Right atrium auricular region (tissue), 2 donors: Measurements from ENCODE around the gene SLC34A3. TPM values are rescaled to one million over a fixed set of nuclear protein-coding genes. Genes with fewer than 3 reads are reported as not detected.

Experiments
- DNase-seq: peaks from one replicate; pipeline ENCODE4 v3.0.0-alpha.2; 2019; ENCODE audit warnings: low spot score
- H3K27ac ChIP-seq, 2 donors: fragments of 200-600 bp; sonication (generic); 1 replicate in 1 of 2; 2 replicates in 1 of 2; pipeline ENCODE4 v1.5.1; 2016 to 2019
- H3K27me3 ChIP-seq, 2 donors: fragments of 200-600 bp; sonication (generic); one replicate each; pipeline versions ENCODE4 v1.5.1 to v1.6.0; 2017 to 2019
- H3K36me3 ChIP-seq: fragments of 200-600 bp; sonication (generic); one replicate; pipeline ENCODE4 v1.5.1; 2016
- H3K4me1 ChIP-seq, 2 donors: fragments of 200-600 bp; sonication (generic); one replicate each; pipeline versions ENCODE4 v1.5.1 to v1.6.0; 2017 to 2019
- H3K4me3 ChIP-seq, 2 donors: fragments of 200-600 bp; sonication (generic); 1 replicate in 1 of 2; 2 replicates in 1 of 2; pipeline ENCODE4 v1.5.1; 2017 to 2019; ENCODE audit warnings: mild to moderate bottlenecking in 1 of 2, moderate library complexity in 1 of 2
- H3K9me3 ChIP-seq, 2 donors: fragments of 200-600 bp; sonication (generic); one replicate each; pipeline ENCODE4 v1.5.1; 2019
- total RNA-seq, 2 donors: library from RNA; depleted of rRNA; stranded (reverse); fragments of >200 nt; gene quantifications; one replicate each; pipeline ENCODE4 v1.1.0, GENCODE V29; 2016
- TF ChIP-seq, protein P1 (sequence below), 2 donors: fragments of 200-600 bp; sonication (generic); IDR thresholded peaks; one replicate each; pipeline ENCODE4 v1.5.1; 2019; ENCODE audit warnings: antibody characterized with exemption in 2 of 2

The SLC34A3 gene
- not detected for total RNA-seq

DNA sequence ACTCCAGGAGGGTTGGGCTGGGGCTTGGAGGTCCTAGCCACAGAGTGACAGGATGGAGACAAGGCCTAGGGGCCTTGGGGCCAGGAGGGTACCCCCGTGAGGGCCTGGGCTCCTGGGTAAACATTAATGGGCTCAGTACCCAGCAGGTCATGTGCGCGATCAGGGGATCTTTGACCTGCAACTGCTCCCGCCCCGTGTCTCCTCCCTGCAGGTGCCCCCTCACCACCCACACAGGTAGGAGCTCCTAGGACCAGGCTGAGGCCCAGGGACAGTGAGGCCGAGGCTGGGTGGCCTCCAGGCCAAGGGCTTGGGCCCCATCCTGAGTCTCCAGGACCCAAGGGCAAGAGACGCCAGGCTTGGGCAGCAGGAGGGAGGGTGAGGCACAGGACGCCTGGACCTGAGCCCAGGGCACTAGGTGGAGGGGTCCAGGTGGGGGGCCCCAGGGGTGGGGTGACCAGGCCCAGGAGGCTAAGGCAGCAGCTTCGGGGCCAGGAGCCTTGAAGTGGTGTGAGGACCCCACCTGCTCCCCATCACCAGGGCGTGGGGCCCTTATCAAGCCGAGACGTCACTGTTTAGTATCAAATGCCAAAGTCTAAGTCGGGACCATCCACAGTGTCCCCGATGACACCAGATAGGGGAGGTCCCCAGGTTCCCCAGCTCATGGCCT is at the start of gene SLC34A3:
SLC34A3 (plus strand) TSS at position 197 of the 667 bp plus-strand sequence. CDS start 802 bp downstream, outside the sequence.
- H3K27ac ChIP-seq = no peak within 1 kb of the TSS
- H3K4me1 ChIP-seq = peaks cover 0 to 15% of the 10 kb centered on the region in 2 donors
- peaks cover 3 to 9% of the 10 kb centered on the region in 2 donors for H3K27me3 ChIP-seq
- TF ChIP-seq, protein P1, sequence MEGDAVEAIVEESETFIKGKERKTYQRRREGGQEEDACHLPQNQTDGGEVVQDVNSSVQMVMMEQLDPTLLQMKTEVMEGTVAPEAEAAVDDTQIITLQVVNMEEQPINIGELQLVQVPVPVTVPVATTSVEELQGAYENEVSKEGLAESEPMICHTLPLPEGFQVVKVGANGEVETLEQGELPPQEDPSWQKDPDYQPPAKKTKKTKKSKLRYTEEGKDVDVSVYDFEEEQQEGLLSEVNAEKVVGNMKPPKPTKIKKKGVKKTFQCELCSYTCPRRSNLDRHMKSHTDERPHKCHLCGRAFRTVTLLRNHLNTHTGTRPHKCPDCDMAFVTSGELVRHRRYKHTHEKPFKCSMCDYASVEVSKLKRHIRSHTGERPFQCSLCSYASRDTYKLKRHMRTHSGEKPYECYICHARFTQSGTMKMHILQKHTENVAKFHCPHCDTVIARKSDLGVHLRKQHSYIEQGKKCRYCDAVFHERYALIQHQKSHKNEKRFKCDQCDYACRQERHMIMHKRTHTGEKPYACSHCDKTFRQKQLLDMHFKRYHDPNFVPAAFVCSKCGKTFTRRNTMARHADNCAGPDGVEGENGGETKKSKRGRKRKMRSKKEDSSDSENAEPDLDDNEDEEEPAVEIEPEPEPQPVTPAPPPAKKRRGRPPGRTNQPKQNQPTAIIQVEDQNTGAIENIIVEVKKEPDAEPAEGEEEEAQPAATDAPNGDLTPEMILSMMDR (IDR thresholded peaks at IDR 0.05) = no peak
- no peak within 1 kb of the TSS for H3K4me3 ChIP-seq
- H3K36me3 ChIP-seq = no peaks in the 10 kb centered on the region
- H3K9me3 ChIP-seq = no peaks in the 10 kb centered on the region
- DNase-seq = no peak

DNA sequence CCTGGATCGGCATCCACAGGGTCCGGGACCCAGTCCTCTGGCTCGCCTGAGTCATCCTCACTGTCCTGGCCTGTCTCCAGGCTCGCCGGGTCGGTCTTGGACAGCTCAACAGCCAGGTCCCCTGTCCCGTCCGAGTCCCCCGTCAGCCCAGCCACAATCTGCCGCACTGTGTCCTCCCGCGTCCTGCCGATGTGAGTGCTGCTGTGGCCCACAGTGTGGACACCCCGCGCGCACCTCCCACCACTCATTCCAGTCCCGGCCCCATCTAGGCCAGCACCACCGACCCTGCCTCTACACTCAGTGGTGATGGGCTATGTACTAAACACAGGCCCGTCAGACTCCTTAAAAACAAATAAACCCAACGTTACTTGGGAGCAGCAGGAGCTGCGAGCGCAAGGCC is 49.0 kb upstream of the SLC34A3 start:
- Histone ChIP-seq H3K27ac (no peak overlapping the region), H3K36me3 (peaks cover 62% of the 10 kb centered on the region), H3K9me3 (no peaks in the 10 kb centered on the region), H3K4me3 (no peak overlapping the region), H3K27me3 (no peaks in the 10 kb centered on the region), H3K4me1 (peaks cover 0 to 9% of the 10 kb centered on the region in 2 donors)
- no peak for DNase-seq
- TF ChIP-seq, protein P1 (IDR thresholded peaks at IDR 0.05) = no peak

DNA sequence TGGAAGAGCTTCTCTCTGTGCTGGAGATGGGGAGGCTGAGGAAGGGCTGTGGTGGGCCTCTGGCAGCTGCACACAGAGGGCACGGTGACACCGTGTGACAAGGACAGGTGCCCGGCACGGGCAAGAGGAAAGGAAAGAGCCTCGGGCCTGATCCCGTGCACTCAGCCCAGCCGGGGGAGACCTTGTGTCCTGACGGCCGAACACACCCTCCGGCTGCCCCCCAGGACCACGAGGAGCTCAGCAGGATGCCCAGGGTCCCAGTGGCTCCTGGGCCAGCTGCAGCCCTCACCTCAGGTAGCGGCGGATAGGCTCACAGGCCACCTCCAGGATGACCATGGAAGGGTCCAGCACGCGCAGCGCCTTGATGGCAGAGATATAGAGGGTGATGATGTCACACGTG is 47.9 kb upstream of the SLC34A3 start:
- no peak overlapping the region for H3K27ac ChIP-seq
- DNase-seq = no peak
- no peak overlapping the region for H3K4me3 ChIP-seq
- TF ChIP-seq, protein P1 (IDR thresholded peaks at IDR 0.05) = no peak
- H3K4me1 ChIP-seq = peaks cover 0 to 21% of the 10 kb centered on the region in 2 donors
- H3K27me3 ChIP-seq = no peaks in the 10 kb centered on the region
- H3K9me3 ChIP-seq = no peaks in the 10 kb centered on the region
- H3K36me3 ChIP-seq = peaks cover 62% of the 10 kb centered on the region

DNA sequence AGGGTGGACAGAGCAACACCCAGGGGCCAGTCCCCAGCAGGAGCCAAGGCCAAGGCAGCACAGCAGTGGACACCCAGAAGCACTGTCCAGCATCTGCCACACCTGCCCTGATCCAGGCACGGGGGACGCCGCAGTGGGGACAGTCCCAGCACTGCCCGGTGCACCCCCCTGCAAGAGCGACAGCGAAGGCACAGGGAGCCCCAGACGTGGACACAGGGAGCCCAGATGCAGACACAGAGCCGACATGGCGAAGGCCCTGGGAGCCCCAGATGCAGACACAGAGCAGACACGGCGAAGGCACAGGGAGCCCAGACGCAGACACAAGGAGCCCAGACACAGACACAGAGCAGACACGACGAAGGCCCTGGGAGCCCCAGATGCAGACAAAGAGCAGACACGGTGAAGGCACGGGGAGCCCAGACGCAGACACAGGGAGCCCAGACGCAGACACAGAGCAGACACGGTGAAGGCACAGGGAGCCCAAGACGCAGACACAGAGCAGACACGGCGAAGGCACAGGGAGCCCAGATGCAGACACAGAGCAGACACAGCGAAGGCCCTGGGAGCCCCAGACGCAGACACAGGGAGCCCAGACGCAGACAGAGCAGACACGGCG is 46.6 kb upstream of the SLC34A3 start:
- H3K27me3 ChIP-seq = no peaks in the 10 kb centered on the region
- H3K36me3 ChIP-seq = peaks cover 62% of the 10 kb centered on the region
- H3K4me1 ChIP-seq = peaks cover 0 to 24% of the 10 kb centered on the region in 2 donors
- H3K4me3 ChIP-seq = no peak overlapping the region
- DNase-seq = no peak
- TF ChIP-seq, protein P1 (IDR thresholded peaks at IDR 0.05) = no peak
- no peak overlapping the region for H3K27ac ChIP-seq
- H3K9me3 ChIP-seq = no peaks in the 10 kb centered on the region

DNA sequence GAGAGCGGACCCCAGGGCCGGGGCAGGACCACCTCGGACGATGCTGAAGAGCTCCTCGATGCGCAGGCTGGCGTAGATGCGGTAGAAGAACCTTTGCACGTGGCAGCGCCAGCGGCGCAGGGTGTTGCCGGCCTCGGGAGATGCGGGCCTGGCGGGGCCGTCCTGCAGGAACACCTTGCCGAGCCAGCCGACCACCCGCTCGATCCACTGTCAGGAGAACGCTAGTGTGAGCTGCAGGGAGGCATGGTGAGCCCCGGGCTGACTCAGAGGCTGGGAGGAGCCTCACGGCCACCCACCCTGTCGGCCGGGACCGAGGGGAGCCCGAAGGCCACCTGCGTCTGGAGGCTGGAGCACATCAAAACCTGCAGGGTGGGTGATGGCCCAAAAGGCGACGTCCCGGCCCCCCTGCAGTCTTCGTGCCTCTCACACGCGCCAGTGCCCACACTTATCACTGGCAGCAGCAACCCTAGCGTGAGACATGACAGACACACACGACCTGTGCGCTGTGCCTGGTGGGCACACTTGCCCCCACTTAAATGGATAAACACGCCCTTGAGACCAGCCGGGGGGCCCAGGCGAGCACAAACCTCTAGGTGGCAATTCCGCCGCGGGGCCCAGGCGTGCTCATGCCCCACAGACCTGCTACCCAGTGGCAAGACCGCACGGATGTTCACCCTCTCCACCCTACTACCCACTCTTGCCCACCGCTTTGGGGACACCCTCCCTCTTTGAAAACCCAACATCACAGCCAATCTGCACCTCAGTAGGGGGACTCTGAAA is 45.6 kb upstream of the SLC34A3 start:
- no peak for DNase-seq
- Histone ChIP-seq H3K9me3 (no peaks in the 10 kb centered on the region), H3K27ac (no peak overlapping the region), H3K4me3 (no peak overlapping the region), H3K4me1 (peaks cover 0 to 34% of the 10 kb centered on the region in 2 donors), H3K27me3 (no peaks in the 10 kb centered on the region), H3K36me3 (peaks cover 56% of the 10 kb centered on the region)
- TF ChIP-seq, protein P1 (IDR thresholded peaks at IDR 0.05) = no peak
